Left ventricle myocardium inferior (tissue), 1 donor: Measurements from ENCODE around the gene GJB3. TPM values are rescaled to one million over a fixed set of nuclear protein-coding genes. Genes with fewer than 3 reads are reported as not detected.
A peak's percentile ranks its signal among the peaks of the same experiment; 100 is the strongest.

Experiments used
- DNase-seq: peaks from one replicate; pipeline ENCODE4 v3.0.0-alpha.2; 2020
- H3K27ac ChIP-seq: fragments of 200-600 bp; replicated peaks from 2 replicates; pipeline ENCODE4 v1.8.0; 2021
- H3K27me3 ChIP-seq: fragments of 200-600 bp; 2 replicates; pipeline ENCODE4 v1.8.0; 2021; ENCODE audit warnings: low read depth
- H3K36me3 ChIP-seq: fragments of 200-600 bp; 2 replicates; pipeline ENCODE4 v1.8.0; 2021
- H3K4me1 ChIP-seq: fragments of 200-600 bp; 2 replicates; pipeline ENCODE4 v1.8.0; 2021
- H3K4me3 ChIP-seq: fragments of 200-600 bp; 2 replicates; pipeline ENCODE4 v1.8.0; 2021; ENCODE audit warnings: mild to moderate bottlenecking, moderate library complexity
- H3K9me3 ChIP-seq: fragments of 200-600 bp; replicated peaks from 2 replicates; pipeline ENCODE4 v1.8.0; 2021
- CTCF ChIP-seq: fragments of 200-600 bp; IDR thresholded peaks from 2 replicates; pipeline ENCODE4 v1.8.0; 2021; ENCODE audit warnings: antibody characterized with exemption, mild to moderate bottlenecking, borderline replicate concordance
- intact Hi-C: fragments of 100-400 bp; cut with micrococcal nuclease; formaldehyde crosslinking; loops from one replicate; pipeline ENCODE4 v1.11.0; 2022
- total RNA-seq: library from RNA; stranded (reverse); fragmentation: NEBNext Ultra II Directional; extraction: Animal tissue kit (Norgen Biotek cat#: 25700); gene quantifications from one replicate; pipeline ENCODE4 v1.2.1, GENCODE V29; 2021
- donor health status: DM: no; HTN: yes; CAD: no; lungs with severe emphysema.

The GJB3 gene
- total RNA-seq, 1 donor from 2014 or later: not detected

- Histone ChIP-seq H3K27me3 (peaks cover 83% of the 10 kb centered on the region), H3K36me3 (no peaks in the 10 kb centered on the region), H3K27ac (no peak overlapping the region), H3K9me3 (no peaks in the 10 kb centered on the region), H3K4me1 (no peaks in the 10 kb centered on the region), H3K4me3 (no peak overlapping the region)
- peak; percentile 69 for DNase-seq
- peak; percentile 96 for TF ChIP-seq CTCF
- intact Hi-C loops: no loop called here
Observed at GRCh38 chr1:34742667-34743270, 38.2 kb upstream of the GJB3 start.

- Histone ChIP-seq H3K4me3 (no peak overlapping the region), H3K4me1 (no peaks in the 10 kb centered on the region), H3K27ac (no peak overlapping the region), H3K9me3 (no peaks in the 10 kb centered on the region), H3K36me3 (no peaks in the 10 kb centered on the region), H3K27me3 (peaks cover 84% of the 10 kb centered on the region)
- intact Hi-C loops: no loop called here
- DNase-seq: no peak
- no peak for TF ChIP-seq CTCF
Observed at GRCh38 chr1:34743775-34744174, 37.2 kb upstream of the GJB3 start.

GRCh38 chr1:34744851-34745250, 36.2 kb upstream of the GJB3 start:
- intact Hi-C loops: no loop called here
- no peaks in the 10 kb centered on the region for H3K4me1 ChIP-seq
- DNase-seq: no peak
- no peaks in the 10 kb centered on the region for H3K9me3 ChIP-seq
- no peak overlapping the region for H3K27ac ChIP-seq
- no peaks in the 10 kb centered on the region for H3K36me3 ChIP-seq
- peaks cover 73% of the 10 kb centered on the region for H3K27me3 ChIP-seq
- H3K4me3 ChIP-seq: no peak overlapping the region
- no peak for TF ChIP-seq CTCF

GRCh38 chr1:34745666-34746065, 35.3 kb upstream of the GJB3 start:
- H3K27ac ChIP-seq: no peak overlapping the region
- H3K4me3 ChIP-seq: no peak overlapping the region
- DNase-seq: no peak
- peaks cover 65% of the 10 kb centered on the region for H3K27me3 ChIP-seq
- intact Hi-C loops: no loop called here
- TF ChIP-seq CTCF: no peak
- H3K9me3 ChIP-seq: no peaks in the 10 kb centered on the region
- no peaks in the 10 kb centered on the region for H3K4me1 ChIP-seq
- H3K36me3 ChIP-seq: no peaks in the 10 kb centered on the region

GRCh38 chr1:34746101-34746500, 34.9 kb upstream of the GJB3 start:
- peaks cover 64% of the 10 kb centered on the region for H3K27me3 ChIP-seq
- TF ChIP-seq CTCF: no peak
- H3K4me3 ChIP-seq: no peak overlapping the region
- H3K9me3 ChIP-seq: no peaks in the 10 kb centered on the region
- intact Hi-C loops: no loop called here
- no peaks in the 10 kb centered on the region for H3K36me3 ChIP-seq
- no peak for DNase-seq
- no peak overlapping the region for H3K27ac ChIP-seq
- no peaks in the 10 kb centered on the region for H3K4me1 ChIP-seq
